HG02610 (cell line): ENCODE data around the gene ARHGAP12.
"Not testable (repeated sequence)": the region's sequence is repeated elsewhere in the genome, so short reads cannot be mapped to it uniquely, and the experiment has no call there.

ENCODE experiments used
- ATAC-seq: cut with Tn5 transposase; IDR thresholded peaks from one replicate; pipeline ENCODE4 v1.9.1; 2021; ENCODE audit warnings: mild to moderate bottlenecking, moderate library complexity; ENCODE audit not compliant: unreplicated experiment

The ARHGAP12 gene

DNA sequence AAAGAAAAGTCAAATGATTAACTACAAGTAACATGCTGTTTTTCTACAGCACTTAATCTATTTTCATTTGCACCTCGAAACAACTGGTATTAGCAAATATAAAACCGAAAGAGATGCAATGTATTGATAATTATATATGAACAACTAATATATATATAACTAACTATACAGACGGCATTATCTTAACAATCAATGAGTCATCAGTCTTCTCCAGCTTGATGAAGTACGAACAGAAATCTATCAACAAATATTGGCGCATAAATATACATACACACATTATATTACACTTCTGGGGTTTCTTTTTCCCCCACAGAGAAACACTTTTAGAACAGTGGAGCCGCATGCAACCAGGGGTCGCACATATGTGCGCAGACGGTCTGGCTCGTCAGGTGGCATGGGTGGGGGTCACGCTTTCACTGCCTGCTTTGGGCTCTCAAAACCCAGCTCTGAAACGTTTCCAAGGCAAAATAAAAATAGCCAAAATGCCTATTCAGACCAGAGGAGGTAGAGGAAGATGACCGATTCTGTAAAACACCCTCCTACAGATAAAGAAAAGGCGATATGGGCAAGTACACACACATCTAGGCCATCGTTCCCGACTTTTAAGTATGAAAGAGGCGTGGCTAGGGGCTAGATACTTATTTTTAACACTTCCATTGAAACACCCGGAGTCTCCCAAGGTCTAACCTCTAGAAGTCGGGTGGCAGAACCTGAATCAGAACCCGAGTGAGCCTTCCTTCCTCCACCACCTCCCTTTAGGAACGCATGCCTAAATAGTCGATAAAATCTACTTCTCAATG, 1.7 kb downstream of the ARHGAP12 start:
- ATAC-seq: no peak

DNA sequence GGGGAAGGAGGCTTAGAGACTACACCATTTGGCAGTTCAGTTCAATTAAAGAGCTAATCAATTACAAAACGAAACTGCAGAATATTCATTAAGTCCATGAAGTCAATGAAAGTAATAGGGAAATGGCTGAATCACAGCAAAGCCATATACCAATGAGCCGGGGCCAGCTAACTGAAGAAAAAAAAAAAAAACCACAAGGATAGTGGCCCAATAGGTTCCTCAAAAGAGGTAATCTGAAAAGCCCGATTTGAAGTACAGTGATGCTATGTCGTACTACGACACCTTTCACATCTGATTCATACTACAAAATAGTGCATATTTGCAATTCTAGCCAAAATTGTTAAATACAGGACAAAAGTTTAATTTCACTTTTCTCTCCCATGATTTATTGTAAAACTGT, 2.5 kb downstream of the ARHGAP12 start:
- no peak for ATAC-seq

DNA sequence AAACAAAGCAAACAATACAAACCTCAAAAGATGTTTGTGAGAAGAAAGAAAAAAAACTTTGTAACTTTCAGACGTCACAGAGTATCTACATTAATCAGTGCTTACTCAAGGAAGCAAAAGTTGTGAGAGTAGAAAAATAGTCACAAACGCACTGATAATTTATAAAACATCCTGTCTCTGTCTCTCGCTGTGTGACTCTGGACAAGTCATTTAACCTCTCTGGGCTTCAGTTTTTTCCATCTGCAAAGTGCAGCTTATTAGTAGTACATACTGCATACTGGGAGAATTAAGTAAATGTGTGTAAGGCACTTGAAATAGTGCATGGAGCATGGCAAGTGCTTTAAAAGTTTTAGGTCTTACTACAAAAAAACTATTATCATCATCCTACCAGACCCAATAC, 3.8 kb downstream of the ARHGAP12 start:
- no peak for ATAC-seq

DNA sequence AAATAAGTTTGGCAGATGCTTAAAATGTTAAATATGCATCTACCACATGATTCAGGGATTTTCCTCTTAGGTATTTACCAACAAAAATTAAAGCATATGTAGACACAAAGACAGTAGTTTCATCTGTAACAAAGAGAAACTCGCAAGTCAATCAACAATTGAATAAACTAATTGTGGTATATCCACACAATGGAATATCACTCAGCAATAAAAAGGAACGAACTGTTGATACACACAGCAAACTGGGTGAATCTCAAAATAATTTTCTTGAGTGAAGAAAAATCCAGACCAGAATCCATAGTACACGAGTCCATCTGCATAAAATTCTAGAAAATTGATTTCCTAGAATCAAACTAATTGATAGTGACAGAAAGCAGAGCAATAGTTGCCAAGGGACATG, 5.2 kb downstream of the ARHGAP12 start:
- no peak for ATAC-seq

DNA sequence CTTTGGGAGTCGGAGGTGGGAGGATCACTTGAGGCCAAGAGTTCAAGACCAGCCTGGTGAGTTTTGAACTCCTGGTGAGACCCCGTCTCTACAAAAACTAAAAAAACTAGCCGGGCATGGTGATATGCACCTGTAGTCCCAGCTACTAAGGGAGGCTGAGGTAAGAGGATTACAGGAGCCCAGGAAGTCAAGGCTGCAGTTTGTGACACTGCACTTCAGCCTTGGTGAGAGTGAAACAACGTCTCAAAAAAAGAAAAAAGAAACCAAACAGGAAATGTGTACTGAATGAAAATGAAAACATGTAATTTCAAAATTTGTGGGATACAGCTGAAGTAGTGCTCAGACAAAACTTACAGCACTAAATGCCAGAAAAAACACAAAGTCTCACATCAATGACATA, 7.6 kb downstream of the ARHGAP12 start:
- ATAC-seq: peak; percentile 67

DNA sequence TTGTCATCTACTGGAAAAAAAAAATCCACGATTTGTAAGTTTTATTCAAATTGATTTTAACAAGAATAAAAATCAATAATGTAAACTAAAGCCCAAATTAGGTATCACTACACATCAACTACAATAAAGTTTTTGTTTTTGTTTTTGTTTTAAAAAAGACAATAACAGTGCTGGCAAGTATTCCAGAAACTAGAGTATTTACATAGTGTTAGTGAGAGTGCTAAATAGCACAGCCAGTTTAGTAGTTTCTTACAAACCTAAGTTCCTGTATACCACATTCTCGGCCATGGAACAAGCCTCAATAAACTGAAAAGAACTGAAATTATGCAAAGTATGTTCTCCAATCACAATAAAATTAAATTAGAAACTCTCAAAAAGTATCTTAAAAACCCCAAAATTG, 8.1 kb downstream of the ARHGAP12 start:
- ATAC-seq: peak; percentile 31

DNA sequence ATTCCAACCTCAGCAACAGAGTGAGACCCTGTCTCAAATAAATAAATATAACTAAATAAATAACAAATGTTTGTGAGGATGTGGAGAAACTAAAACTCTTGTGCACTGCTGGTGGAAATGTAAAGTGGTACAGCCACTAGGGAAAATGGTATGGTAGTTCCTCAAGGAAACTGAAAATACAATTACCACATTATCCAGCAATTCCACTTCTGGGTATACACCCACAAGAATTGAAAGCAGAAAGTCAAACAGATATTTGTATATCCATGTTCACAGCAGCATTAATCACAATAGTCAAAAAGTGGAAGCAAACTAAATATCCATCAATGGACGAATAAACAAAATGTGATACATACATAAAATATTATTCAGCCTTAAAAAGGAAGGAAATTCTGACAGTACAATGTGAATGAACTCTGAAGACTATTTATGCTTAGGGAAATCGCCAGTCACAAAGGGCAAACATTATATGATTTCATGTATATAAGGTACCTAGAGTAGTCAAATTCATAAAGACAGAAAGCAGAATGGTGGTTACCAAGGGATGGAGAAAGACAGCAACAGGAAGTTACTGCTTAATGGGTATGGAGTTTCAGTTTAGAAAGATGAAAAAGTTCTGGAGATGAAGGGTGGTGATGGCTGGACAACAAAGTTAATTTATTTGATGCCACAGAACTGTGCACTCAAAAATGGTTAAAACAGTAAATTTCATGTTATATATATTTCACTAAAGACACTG, 9.8 kb downstream of the ARHGAP12 start:
- no peak for ATAC-seq

DNA sequence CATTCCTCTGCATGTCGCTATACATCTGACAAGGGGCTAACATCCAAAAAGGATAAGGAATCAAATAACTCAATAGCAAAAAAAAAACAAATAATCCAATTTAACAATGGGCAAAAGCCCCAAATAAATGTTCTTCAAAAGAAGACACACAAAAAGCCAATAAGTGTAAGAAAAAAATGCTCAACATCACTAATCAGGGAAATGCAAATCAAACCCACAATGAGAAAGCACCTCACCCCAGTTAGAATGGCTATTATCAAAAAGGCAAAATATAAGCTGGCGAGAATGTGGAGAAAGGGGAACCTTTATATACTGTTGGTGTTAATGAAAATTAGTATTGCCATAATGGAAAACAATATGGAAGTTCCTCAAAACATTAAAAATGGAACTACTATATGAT, 14.3 kb downstream of the ARHGAP12 start:
- ATAC-seq: peak; percentile 39

DNA sequence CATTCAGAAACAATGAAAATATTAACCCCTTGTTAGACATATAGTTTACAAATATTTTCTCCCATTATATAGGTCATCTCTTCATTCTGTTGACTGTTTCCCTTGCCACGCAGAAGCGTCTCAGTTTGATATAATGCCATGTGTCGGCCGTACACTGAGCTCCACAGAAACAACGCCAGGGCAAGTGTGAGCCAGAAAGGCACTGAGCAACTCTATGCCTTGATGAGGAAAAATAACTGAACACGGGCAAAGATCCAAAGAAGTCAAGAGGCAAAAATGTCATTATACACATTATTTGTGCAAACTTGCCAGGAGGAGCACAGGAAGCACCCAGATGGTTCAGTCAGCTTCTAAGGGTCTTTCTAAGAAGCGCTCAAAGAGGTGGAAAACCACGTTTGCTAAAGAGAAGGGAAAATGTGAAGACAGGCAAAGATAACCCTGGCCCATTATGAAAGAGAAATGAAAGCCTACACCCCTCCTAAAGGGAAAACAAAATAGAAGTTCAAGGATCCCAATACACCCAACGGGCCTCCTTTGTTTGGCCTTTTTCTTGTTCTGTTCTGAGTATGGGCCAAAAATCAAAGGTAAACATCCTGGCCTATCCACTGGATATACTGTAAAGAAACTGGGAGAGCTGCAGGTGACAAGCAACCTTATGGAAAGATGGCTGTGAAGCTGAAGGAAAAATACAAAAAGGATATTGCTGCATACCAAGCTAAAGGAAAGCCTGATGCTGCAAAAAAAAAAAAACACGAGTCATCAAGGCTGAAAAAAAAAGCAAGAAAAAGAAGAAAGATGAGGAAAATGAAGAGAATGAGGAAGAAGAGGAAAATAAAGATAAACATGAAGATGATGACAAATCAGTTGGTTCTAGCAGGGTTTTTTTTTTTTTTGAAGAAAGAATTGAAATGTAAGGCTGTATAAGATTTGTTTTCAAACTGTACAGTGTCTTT, 15.5 kb downstream of the ARHGAP12 start:
- no peak for ATAC-seq

DNA sequence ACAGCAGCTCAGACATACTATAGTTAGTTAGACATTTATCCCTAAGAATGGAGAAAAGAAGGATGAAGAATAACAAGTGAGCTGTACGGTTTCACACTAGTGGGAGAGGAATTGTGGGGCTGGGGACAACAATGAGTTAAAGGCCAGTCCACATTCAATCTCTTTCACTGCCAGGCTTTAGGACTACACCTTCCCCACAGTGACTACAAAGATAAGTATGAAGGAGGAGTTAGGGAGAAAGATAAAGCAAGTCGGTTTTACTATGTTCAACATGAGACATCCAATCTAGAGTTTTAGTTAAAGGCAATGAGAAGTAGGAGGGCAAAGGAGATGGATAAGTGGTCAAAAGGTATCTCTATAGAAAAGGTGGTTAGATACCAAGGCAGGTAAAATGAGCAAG, 16.3 kb downstream of the ARHGAP12 start:
- ATAC-seq: no peak

DNA sequence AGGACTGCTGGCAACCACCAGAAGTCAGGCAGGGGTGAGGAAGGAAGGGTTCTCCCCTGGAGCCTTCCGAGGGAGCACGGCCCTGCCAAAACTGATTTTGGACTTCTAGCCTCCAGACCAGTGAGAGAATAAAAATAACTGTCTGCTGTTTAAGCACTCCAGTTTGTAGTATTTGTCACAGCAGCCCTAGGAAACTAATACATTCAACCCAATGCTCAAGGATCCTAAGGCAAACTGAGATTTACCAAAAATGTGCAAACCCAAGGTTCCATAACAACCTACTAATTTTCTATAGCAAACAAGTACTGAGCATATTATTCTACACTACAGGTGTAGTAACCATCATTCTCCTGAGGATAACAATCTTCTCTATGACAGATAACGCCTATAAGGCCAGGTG, 18.6 kb downstream of the ARHGAP12 start:
- ATAC-seq: no peak

DNA sequence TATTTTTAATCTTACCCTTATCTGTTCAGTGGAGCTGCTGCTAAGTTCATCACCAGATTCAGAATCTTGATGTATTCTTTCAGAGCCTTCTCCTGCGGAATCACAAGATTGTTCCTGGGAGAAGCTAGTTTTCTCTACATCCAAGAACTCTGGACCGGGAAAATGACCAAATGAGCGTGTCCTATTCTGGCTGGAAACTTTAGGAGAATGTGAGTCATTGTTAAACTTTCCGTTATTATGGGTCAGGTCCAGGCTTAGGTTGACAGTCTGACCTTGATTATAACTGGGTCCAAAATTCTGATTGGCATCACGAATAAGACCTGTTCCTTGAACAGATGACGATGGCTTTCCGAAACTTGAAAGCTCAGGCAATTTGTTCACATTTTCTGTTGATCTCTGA, 20.5 kb downstream of the ARHGAP12 start:
- no peak for ATAC-seq

DNA sequence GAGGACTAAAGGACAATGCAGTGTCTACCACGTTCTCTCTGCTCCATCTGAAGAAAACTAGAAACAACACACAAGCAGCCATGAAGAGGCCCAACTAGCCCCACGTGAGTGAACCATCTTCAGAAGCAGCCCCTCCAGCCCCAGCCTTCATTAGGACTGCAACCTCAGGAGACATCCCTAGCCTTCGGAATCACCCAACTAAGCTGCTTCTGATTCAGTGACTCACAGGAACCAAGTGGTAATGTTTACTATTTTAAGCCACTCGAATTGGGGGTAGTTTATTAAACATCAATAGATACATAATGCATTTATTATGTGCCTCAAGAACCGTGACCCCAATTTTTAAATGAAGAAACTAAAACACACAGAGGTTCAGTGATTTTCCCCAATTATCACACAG, 22.6 kb downstream of the ARHGAP12 start:
- ATAC-seq: no peak

DNA sequence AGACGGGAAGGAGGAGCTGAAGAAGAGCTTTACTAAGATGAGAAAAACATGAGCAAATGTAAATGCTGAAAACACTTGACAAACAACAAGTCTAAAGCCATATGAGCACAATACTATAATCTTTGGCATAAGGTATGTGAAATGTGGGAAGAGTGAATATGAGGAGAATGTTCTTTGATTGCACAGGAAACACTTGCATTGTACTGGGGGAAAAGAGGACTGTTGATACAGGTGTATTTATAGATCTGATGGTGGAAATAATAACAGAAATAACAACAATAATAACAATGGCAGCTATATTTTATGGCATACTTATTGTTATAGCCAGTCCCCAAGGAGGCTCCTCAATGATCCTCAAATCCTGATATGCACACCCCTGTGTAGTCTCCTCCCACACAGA, 23.0 kb downstream of the ARHGAP12 start:
- no peak for ATAC-seq

DNA sequence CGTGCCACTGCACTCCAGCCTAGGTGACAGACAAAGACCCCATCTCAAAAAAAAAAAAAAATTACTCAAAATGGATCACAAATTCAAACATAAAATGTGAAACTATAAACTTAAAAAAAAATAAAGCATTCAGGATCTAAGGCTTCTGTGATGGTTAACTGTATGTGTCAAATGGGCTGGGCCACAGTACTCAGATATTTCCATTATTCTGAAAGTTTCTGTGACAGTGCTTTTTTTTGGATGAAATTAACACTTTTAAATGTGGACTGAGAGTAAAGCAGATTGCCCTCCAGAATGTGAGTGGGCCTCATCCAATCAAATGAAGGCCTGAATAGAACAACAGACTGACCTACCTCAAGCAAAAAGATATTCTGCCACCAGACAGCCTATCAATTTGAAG, 26.0 kb downstream of the ARHGAP12 start:
- no peak for ATAC-seq

DNA sequence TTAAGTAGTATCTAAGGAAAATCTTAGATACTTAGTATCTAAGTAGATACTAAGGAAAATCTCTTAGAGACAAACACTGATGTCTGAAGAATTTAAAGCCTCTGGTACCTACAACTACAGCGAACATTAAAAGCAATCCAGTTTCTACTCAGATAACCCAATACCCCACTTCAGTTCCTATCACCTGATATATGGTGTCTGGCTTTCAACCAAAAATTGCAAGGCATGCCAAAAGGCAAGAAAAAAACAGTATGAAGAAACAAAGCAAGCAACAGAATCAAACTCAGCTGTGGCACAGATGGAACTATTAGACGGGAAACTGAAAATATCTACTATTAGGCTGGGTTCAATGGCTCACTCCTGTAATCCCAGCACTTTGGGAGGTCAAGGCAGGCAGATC, 31.1 kb downstream of the ARHGAP12 start:
- ATAC-seq: no peak

DNA sequence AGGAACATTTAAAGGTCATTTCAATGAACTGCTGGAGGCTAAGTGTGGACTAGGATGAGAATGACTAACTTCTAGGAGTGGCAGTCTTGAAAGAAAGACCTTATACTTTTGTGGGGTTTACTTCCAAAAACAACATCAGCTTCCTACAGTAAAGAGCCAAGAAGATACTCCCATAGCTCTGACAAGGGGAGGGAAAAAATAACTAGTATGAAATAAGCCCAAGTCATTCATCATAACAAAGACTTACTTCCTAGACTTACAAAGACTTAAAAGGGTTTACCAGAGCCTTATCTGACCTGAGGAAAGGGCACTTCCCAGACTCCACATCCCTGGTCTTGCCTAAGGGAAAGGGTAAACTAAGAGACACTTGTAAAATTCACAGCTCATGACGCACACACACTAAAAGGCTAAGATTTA, 31.7 kb downstream of the ARHGAP12 start:
- no peak for ATAC-seq

DNA sequence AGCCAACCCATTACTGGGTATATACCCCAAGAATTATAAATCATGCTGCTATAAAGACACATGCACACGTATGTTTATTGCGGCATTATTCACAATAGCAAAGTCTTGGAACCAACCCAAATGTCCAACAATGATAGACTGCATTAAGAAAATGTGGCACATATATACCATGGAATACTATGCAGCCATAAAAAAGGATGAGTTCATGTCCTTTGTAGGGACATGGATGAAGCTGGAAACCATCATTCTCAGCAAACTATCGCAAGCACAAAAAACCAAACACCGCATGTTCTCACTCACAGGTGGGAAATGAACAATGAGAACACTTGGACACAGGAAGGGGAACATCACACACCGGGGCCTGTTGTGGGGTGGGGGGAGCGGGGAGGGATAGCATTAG, 32.9 kb downstream of the ARHGAP12 start:
- ATAC-seq: not testable (repeated sequence)

DNA sequence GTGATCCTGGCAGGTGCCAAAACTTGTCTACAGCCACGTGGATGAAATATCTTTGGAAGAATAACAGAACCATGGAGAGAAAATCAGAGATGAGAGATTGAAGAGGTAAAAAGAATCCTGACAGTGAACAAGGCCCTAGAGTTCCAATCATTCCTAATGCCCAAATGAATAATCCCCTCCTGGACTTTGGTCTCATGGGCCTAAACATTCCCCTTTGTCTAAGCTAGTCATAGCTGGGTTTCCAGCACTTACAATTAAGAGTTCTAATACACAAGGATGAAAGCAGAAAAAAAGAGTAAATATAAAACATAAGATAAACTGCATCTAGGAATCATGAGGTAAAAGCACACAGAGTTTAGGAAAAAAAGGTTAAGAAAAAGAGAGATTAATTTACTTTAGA, 40.2 kb downstream of the ARHGAP12 start:
- no peak for ATAC-seq

DNA sequence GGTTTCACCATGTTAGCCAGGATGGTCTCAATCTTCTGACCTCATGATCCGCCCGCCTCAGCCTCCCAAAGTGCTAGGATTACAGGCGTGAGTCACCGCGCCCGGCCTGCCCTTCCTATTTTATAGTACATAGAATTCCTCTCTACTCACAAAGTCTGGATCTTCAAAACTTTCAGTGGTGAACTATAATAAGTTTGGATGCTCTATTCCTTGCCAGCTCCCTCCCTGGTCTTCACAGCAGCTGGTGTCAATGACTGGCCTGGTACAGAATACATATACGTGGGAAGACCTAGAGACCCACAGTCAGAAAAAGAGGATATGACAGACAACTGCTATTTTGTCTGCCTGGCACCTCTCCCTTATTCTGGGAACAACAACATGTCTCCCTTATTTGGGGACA, 40.8 kb downstream of the ARHGAP12 start:
- no peak for ATAC-seq

DNA sequence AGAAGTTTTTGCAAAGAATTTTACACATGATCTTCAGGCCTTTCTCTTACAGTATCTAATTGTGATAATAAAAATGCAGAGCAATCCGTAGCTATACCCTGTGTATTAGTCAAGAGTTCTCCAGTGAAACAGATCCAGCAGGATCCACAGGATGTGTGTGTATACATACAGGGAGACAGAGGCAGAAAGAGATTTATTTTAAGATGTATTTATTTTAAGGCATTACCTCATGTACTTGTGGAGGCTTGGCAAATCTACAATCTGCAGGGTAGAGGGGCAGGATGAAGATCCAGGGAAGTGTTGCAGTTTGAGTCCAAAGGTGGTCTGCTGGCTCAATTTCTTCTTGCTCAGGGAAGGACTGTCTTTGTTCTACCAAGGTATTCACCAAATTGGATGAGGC, 41.7 kb downstream of the ARHGAP12 start:
- ATAC-seq: no peak
